HEK293 (cell line): ENCODE results near the gene ZNF865.

Experiments used
- CTCF ChIA-PET: fragments of 350-600 bp; formaldehyde crosslinking; extraction: SDS; loops from one replicate; lab custom pipeline; 2021; ENCODE audit warnings: antibody characterized with exemption; lab: Yijun Ruan, JAX
- POLR2A ChIA-PET: fragments of 300-600 bp; formaldehyde crosslinking; extraction: SDS; loops from one replicate; lab custom pipeline; 2020; ENCODE audit warnings: antibody characterized with exemption, inconsistent platforms; lab: Yijun Ruan, JAX
- H3K27ac ChIP-seq: fragments of 200-500 bp; sonication (Bioruptor generic); 2 replicates; pipeline ENCODE4 v1.5.1; 2014; ENCODE audit warnings: low read depth, low read length, control low read depth, inconsistent platforms; ENCODE audit errors: extremely low read depth
- H3K36me3 ChIP-seq, 2 experiments: fragments of 200-500 bp in 1 of 2; sonication (Bioruptor generic) in 1 of 2; 1 replicate in 1 of 2; 2 replicates in 1 of 2; pipeline ENCODE4 v1.5.1; 2014 to 2017; ENCODE audit warnings: inconsistent platforms in 2 of 2, low read length in 2 of 2; ENCODE audit not compliant: control insufficient read depth in 2 of 2, insufficient read depth in 1 of 2
- H3K4me1 ChIP-seq: fragments of 200-500 bp; sonication (Bioruptor generic); 2 replicates; pipeline ENCODE4 v1.5.1; 2014; ENCODE audit warnings: mild to moderate bottlenecking, low read length, inconsistent platforms; ENCODE audit not compliant: control insufficient read depth, insufficient read depth
- H3K4me3 ChIP-seq: 2 replicates; pipeline ENCODE4 v1.5.1; 2011; ENCODE audit warnings: low read depth, mild to moderate bottlenecking, control low read depth, low read length, moderate library complexity
- H3K9me3 ChIP-seq: fragments of 200-500 bp; sonication (Bioruptor generic); 2 replicates; pipeline ENCODE4 v1.5.1; 2014; ENCODE audit warnings: low read depth, low read length, inconsistent platforms; ENCODE audit not compliant: control insufficient read depth, insufficient read depth
- GFI1B ChIP-seq: fragments of 450-650 bp; formaldehyde crosslinking; IDR thresholded peaks from 2 replicates; pipeline ENCODE4 v1.5.1; 2016; ENCODE audit warnings: missing biosample characterization, missing genetic modification characterization
- GLIS1 ChIP-seq: fragments of 450-650 bp; formaldehyde crosslinking; IDR thresholded peaks from 2 replicates; pipeline ENCODE4 v1.5.1; 2016; ENCODE audit warnings: missing biosample characterization, missing genetic modification characterization
- IKZF3 ChIP-seq: fragments of 450-650 bp; IDR thresholded peaks from 2 replicates; pipeline ENCODE4 v1.5.0; 2018; ENCODE audit warnings: missing biosample characterization, mild to moderate bottlenecking, missing genetic modification characterization, moderate library complexity
- KLF10 ChIP-seq: fragments of 450-650 bp; IDR thresholded peaks from 2 replicates; pipeline ENCODE4 v1.5.1; 2018; ENCODE audit warnings: missing biosample characterization, mild to moderate bottlenecking, missing genetic modification characterization
- OVOL3 ChIP-seq: fragments of 450-650 bp; formaldehyde crosslinking; IDR thresholded peaks from 2 replicates; pipeline ENCODE4 v1.5.1; 2016; ENCODE audit warnings: missing biosample characterization, missing genetic modification characterization
- ZNF16 ChIP-seq: fragments of 450-650 bp; formaldehyde crosslinking; IDR thresholded peaks from 2 replicates; pipeline ENCODE4 v1.5.1; 2016; ENCODE audit warnings: low read depth, missing biosample characterization, missing genetic modification characterization
- ZNF211 ChIP-seq: fragments of 450-650 bp; formaldehyde crosslinking; IDR thresholded peaks from 2 replicates; pipeline ENCODE4 v1.5.1; 2016; ENCODE audit warnings: low read depth, missing biosample characterization, missing genetic modification characterization
- ZNF24 ChIP-seq: fragments of 450-650 bp; formaldehyde crosslinking; IDR thresholded peaks from 2 replicates; pipeline ENCODE4 v1.5.1; 2016; ENCODE audit warnings: missing biosample characterization, missing genetic modification characterization
- ZNF292 ChIP-seq: fragments of 450-650 bp; formaldehyde crosslinking; IDR thresholded peaks from 2 replicates; pipeline ENCODE4 v1.5.1; 2016; ENCODE audit warnings: low read depth, missing biosample characterization, missing genetic modification characterization, borderline replicate concordance
- ZNF37A ChIP-seq: fragments of 450-650 bp; IDR thresholded peaks from 2 replicates; pipeline ENCODE4 v1.5.1; 2018; ENCODE audit warnings: missing biosample characterization, missing genetic modification characterization
- ZNF654 ChIP-seq: fragments of 450-650 bp; formaldehyde crosslinking; IDR thresholded peaks from 2 replicates; pipeline ENCODE4 v1.5.1; 2016; ENCODE audit warnings: low read depth, missing biosample characterization, missing genetic modification characterization
- ZNF660 ChIP-seq: fragments of 450-650 bp; IDR thresholded peaks from 2 replicates; pipeline ENCODE4 v1.5.1; 2018; ENCODE audit warnings: missing biosample characterization, mild to moderate bottlenecking, missing genetic modification characterization
- ZSCAN30 ChIP-seq: fragments of 450-650 bp; IDR thresholded peaks from 2 replicates; pipeline ENCODE4 v1.5.1; 2018; ENCODE audit warnings: missing biosample characterization, mild to moderate bottlenecking, missing genetic modification characterization, moderate library complexity
- TF ChIP-seq, protein P1 (sequence below): fragments of 450-650 bp; formaldehyde crosslinking; IDR thresholded peaks from 2 replicates; pipeline ENCODE4 v1.5.1; 2016; ENCODE audit warnings: missing biosample characterization, missing genetic modification characterization, borderline replicate concordance
- TF ChIP-seq, protein P2 (sequence below): fragments of 450-650 bp; formaldehyde crosslinking; IDR thresholded peaks from 2 replicates; pipeline ENCODE4 v1.5.1; 2016; ENCODE audit warnings: missing biosample characterization, missing genetic modification characterization
- TF ChIP-seq, protein P3 (sequence below): fragments of 450-650 bp; formaldehyde crosslinking; IDR thresholded peaks from 2 replicates; pipeline ENCODE4 v1.5.1; 2017; ENCODE audit warnings: missing biosample characterization, missing genetic modification characterization
- TF ChIP-seq, protein P4 (sequence below): fragments of 450-650 bp; formaldehyde crosslinking; IDR thresholded peaks from 2 replicates; pipeline ENCODE4 v1.5.1; 2016; ENCODE audit warnings: missing biosample characterization, missing genetic modification characterization
- TF ChIP-seq, protein P5 (sequence below): fragments of 450-650 bp; formaldehyde crosslinking; IDR thresholded peaks from 2 replicates; pipeline ENCODE4 v1.5.0; 2017; ENCODE audit warnings: missing biosample characterization, missing genetic modification characterization, borderline replicate concordance
- TF ChIP-seq, protein P6 (sequence below): fragments of 450-650 bp; formaldehyde crosslinking; IDR thresholded peaks from 2 replicates; pipeline ENCODE4 v1.5.1; 2016; ENCODE audit warnings: missing biosample characterization, missing genetic modification characterization

The ZNF865 gene

DNA sequence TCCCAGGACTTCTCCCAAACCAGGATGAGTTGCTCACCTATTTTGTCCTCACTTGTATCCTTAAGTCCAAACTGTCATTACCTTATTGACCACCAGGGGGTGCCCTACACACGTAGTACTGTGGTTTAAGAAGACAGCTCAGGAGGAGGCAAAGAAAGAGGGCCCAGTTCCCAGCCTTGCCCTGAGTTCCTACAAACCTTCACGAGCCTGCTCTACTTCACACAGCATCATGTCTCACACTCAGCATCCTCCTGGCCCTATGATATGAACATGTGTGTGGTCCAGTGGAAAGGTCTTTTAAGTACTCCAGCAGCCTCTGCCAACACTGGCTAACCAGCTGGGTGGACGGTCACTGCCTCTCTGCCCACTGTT lies 27.0 kb downstream of the ZNF865 start:
- peaks cover 12% of the 10 kb centered on the region for H3K4me1 ChIP-seq
- no peaks in the 10 kb centered on the region for H3K9me3 ChIP-seq
- POLR2A ChIA-PET: interaction anchor here (0.6 to 4.2 kb wide), 13 partner anchors 8 to 701 kb away, joined by 3 to 22 read pairs (median 4); partner anchors contain the start of genes FIZ1, ISOC2, U2AF2 and ZNF581
- H3K4me3 ChIP-seq: no peak overlapping the region
- H3K36me3 ChIP-seq: no peaks in the 10 kb centered on the region; a peak in 1 of 3 replicates
- no peak for TF ChIP-seq ZNF292 (tag by site-specific recombination)
- peak; percentile 54 for TF ChIP-seq ZNF654 (tag by site-specific recombination)
- TF ChIP-seq, protein P1, sequence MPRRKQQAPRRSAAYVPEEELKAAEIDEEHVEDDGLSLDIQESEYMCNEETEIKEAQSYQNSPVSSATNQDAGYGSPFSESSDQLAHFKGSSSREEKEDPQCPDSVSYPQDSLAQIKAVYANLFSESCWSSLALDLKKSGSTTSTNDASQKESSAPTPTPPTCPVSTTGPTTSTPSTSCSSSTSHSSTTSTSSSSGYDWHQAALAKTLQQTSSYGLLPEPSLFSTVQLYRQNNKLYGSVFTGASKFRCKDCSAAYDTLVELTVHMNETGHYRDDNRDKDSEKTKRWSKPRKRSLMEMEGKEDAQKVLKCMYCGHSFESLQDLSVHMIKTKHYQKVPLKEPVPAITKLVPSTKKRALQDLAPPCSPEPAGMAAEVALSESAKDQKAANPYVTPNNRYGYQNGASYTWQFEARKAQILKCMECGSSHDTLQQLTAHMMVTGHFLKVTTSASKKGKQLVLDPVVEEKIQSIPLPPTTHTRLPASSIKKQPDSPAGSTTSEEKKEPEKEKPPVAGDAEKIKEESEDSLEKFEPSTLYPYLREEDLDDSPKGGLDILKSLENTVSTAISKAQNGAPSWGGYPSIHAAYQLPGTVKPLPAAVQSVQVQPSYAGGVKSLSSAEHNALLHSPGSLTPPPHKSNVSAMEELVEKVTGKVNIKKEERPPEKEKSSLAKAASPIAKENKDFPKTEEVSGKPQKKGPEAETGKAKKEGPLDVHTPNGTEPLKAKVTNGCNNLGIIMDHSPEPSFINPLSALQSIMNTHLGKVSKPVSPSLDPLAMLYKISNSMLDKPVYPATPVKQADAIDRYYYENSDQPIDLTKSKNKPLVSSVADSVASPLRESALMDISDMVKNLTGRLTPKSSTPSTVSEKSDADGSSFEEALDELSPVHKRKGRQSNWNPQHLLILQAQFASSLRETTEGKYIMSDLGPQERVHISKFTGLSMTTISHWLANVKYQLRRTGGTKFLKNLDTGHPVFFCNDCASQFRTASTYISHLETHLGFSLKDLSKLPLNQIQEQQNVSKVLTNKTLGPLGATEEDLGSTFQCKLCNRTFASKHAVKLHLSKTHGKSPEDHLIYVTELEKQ: no peak
- TF ChIP-seq IKZF3: 0 out of 2 replicates have a peak, but pooled peaks have one; percentile 46
- TF ChIP-seq GFI1B (tag by site-specific recombination): no peak
- no peak for TF ChIP-seq ZNF37A (tag by site-specific recombination)
- no peak for TF ChIP-seq GLIS1 (tag by site-specific recombination)
- TF ChIP-seq OVOL3 (tag by site-specific recombination): no peak
- TF ChIP-seq, protein P2, sequence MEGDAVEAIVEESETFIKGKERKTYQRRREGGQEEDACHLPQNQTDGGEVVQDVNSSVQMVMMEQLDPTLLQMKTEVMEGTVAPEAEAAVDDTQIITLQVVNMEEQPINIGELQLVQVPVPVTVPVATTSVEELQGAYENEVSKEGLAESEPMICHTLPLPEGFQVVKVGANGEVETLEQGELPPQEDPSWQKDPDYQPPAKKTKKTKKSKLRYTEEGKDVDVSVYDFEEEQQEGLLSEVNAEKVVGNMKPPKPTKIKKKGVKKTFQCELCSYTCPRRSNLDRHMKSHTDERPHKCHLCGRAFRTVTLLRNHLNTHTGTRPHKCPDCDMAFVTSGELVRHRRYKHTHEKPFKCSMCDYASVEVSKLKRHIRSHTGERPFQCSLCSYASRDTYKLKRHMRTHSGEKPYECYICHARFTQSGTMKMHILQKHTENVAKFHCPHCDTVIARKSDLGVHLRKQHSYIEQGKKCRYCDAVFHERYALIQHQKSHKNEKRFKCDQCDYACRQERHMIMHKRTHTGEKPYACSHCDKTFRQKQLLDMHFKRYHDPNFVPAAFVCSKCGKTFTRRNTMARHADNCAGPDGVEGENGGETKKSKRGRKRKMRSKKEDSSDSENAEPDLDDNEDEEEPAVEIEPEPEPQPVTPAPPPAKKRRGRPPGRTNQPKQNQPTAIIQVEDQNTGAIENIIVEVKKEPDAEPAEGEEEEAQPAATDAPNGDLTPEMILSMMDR: peak; percentile 79
- peak; percentile 44; the same call in 1 of the 2 replicates for TF ChIP-seq ZSCAN30 (tag by site-specific recombination)
- TF ChIP-seq ZNF660 (tag by site-specific recombination): peak; percentile 81; the same call in 1 of the 2 replicates
- TF ChIP-seq, protein P3, sequence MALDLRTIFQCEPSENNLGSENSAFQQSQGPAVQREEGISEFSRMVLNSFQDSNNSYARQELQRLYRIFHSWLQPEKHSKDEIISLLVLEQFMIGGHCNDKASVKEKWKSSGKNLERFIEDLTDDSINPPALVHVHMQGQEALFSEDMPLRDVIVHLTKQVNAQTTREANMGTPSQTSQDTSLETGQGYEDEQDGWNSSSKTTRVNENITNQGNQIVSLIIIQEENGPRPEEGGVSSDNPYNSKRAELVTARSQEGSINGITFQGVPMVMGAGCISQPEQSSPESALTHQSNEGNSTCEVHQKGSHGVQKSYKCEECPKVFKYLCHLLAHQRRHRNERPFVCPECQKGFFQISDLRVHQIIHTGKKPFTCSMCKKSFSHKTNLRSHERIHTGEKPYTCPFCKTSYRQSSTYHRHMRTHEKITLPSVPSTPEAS: no peak
- TF ChIP-seq, protein P4, sequence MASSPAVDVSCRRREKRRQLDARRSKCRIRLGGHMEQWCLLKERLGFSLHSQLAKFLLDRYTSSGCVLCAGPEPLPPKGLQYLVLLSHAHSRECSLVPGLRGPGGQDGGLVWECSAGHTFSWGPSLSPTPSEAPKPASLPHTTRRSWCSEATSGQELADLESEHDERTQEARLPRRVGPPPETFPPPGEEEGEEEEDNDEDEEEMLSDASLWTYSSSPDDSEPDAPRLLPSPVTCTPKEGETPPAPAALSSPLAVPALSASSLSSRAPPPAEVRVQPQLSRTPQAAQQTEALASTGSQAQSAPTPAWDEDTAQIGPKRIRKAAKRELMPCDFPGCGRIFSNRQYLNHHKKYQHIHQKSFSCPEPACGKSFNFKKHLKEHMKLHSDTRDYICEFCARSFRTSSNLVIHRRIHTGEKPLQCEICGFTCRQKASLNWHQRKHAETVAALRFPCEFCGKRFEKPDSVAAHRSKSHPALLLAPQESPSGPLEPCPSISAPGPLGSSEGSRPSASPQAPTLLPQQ (tag by site-specific recombination): peak; percentile 62; the same call in 1 of the 2 replicates
- no peak overlapping the region for H3K27ac ChIP-seq
- CTCF ChIA-PET: interaction anchor here (0.6 to 6.0 kb wide), 50 partner anchors 8 to 824 kb away, joined by 3 to 62 read pairs (median 5); partner anchors contain the start of genes CCDC106, RDH13, U2AF2 and ZNF581

DNA sequence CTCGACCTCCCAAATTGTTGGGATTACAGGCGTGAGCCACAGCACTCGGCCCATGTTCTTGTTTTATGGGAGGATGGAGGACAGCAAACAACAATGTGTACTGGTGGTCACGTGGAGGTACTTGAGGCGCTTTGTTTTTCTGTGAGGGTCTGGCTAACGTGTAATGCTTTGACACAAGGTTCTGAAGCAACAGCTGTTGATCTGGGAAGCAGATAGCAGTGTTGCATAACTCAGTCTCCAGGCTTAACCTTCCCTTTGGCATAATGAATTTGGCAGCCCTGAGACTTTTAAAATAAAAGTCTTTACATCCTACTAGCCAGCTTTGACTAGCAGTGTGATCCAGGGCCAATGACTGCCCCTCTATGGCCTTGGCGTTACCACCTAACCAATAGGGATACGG lies 28.4 kb downstream of the ZNF865 start:
- CTCF ChIA-PET: interaction anchor here (0.6 to 6.0 kb wide), 21 partner anchors 9 to 1465 kb away, joined by 3 to 62 read pairs (median 16); partner anchors contain the start of genes CCDC106, HSPBP1, U2AF2 and ZNF784
- TF ChIP-seq ZNF16 (tag by site-specific recombination) (no peak), KLF10 (no peak), ZNF211 (tag by site-specific recombination) (no peak), ZNF24 (tag by site-specific recombination) (no peak)
- TF ChIP-seq, protein P5, sequence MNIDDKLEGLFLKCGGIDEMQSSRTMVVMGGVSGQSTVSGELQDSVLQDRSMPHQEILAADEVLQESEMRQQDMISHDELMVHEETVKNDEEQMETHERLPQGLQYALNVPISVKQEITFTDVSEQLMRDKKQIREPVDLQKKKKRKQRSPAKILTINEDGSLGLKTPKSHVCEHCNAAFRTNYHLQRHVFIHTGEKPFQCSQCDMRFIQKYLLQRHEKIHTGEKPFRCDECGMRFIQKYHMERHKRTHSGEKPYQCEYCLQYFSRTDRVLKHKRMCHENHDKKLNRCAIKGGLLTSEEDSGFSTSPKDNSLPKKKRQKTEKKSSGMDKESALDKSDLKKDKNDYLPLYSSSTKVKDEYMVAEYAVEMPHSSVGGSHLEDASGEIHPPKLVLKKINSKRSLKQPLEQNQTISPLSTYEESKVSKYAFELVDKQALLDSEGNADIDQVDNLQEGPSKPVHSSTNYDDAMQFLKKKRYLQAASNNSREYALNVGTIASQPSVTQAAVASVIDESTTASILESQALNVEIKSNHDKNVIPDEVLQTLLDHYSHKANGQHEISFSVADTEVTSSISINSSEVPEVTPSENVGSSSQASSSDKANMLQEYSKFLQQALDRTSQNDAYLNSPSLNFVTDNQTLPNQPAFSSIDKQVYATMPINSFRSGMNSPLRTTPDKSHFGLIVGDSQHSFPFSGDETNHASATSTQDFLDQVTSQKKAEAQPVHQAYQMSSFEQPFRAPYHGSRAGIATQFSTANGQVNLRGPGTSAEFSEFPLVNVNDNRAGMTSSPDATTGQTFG (tag by site-specific recombination): no peak
- TF ChIP-seq, protein P6, sequence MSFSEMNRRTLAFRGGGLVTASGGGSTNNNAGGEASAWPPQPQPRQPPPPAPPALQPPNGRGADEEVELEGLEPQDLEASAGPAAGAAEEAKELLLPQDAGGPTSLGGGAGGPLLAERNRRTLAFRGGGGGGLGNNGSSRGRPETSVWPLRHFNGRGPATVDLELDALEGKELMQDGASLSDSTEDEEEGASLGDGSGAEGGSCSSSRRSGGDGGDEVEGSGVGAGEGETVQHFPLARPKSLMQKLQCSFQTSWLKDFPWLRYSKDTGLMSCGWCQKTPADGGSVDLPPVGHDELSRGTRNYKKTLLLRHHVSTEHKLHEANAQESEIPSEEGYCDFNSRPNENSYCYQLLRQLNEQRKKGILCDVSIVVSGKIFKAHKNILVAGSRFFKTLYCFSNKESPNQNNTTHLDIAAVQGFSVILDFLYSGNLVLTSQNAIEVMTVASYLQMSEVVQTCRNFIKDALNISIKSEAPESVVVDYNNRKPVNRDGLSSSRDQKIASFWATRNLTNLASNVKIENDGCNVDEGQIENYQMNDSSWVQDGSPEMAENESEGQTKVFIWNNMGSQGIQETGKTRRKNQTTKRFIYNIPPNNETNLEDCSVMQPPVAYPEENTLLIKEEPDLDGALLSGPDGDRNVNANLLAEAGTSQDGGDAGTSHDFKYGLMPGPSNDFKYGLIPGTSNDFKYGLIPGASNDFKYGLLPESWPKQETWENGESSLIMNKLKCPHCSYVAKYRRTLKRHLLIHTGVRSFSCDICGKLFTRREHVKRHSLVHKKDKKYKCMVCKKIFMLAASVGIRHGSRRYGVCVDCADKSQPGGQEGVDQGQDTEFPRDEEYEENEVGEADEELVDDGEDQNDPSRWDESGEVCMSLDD (tag by site-specific recombination): no peak
- H3K4me3 ChIP-seq: no peak overlapping the region
- POLR2A ChIA-PET: interaction anchor here (1.3 to 4.2 kb wide), 4 partner anchors 9 to 172 kb away, joined by 4 to 22 read pairs (median 6); partner anchors contain the start of genes ISOC2, U2AF2, ZNF581 and ZNF784
- no peaks in the 10 kb centered on the region for H3K9me3 ChIP-seq
- peaks cover 5 to 11% of the 10 kb centered on the region in 2 experiments; a peak in 2 of 3 replicates for H3K36me3 ChIP-seq
- H3K27ac ChIP-seq: no peak overlapping the region
- H3K4me1 ChIP-seq: peaks cover 12% of the 10 kb centered on the region
